HG02970 (cell line): Measurements from ENCODE around the gene IGF2BP3.
A peak's percentile ranks its signal among the peaks of the same experiment; 100 is the strongest.

Experiments
- ATAC-seq: cut with Tn5 transposase; IDR thresholded peaks from one replicate; pipeline ENCODE4 v1.9.1; 2021; ENCODE audit warnings: mild to moderate bottlenecking, moderate library complexity, moderate number of reproducible peaks; ENCODE audit not compliant: unreplicated experiment, low FRiP score

Gene IGF2BP3

GRCh38 chr7:23276947-23277346, 193.3 kb downstream of the IGF2BP3 start:
- no peak for ATAC-seq

DNA sequence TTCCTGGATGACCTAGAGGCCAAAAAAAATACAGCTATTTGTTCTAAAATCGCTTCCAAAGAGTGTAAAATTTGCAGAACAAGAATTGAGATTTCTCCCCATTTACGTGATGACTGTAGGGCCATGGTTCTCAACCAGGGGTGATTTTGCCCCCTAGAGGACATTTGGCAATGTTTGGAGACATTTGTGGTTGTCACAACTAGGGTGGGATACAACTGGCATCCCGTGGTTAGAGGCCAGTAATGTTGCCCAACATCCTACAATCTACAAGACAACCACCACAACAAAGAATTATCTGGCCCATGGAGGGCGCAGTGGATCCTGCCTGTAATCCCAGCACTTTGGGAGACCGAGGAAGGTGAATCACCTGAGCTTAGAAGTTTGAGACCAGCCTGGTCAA, 193.9 kb downstream of the IGF2BP3 start:
- no peak for ATAC-seq

- no peak for ATAC-seq
Observed at GRCh38 chr7:23275912-23276311, 194.4 kb downstream of the IGF2BP3 start.

DNA sequence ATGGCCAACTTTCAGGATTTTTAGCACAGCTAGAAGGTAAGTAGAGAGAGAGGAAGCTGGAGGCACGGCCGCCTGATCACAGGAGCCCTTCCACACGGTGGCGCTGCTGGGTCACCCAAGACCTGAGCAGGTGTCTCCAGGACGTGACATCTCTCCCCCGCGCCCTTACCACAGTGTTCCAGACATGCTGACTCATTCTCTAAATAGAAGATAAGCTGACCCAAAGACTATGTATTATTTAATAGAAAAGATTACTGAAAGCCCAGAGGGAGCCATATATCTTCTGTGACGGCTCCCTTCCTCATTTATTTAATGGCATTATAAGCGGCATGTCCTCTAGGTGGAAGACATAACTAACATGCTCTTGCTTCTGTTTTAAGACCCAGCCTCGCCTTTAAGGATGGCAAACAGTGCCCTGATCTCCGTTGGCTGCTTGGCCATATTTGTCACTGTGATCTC, 197.1 kb downstream of the IGF2BP3 start:
- ATAC-seq, result peak; percentile 89

DNA sequence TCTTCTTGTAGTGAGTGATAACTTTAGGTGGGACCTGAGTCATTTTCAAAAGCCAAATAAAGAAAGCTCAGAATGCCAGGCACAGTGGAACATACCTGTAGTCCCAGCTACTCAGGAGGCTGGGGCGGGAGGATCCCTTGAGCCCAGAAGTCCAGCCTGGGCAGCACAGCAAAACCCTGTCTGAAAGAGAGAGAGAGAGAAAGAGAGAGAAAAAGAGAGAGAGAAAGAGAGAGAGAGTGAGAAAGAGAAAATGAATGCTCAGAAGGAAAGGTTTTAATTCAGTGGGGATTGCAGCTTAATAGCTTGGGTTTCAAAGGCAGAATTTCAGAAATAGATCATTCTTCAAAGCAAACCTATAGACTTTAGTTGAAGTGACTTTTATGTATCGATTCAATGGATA, 198.0 kb downstream of the IGF2BP3 start:
- ATAC-seq, result no peak

DNA sequence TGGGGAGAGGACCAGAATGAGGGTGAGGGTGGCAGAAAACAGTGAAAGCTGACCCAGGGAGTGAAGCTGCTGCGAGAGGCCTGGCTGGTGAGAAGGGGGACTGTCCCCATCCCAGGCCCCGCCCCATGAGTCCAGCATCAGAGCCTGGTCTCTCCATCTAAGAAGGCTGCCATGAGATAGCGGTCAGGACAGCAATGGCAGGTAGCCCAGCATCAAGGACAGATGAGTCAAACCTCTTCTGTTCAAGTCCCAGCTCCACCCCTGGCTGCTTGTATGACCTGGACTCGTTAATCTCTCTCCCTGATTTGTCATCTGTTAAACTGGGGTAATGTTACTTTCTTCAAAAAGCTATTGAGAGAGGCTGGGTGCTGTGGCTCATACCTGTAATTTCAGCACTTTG, 201.5 kb downstream of the IGF2BP3 start:
- no peak for ATAC-seq

DNA sequence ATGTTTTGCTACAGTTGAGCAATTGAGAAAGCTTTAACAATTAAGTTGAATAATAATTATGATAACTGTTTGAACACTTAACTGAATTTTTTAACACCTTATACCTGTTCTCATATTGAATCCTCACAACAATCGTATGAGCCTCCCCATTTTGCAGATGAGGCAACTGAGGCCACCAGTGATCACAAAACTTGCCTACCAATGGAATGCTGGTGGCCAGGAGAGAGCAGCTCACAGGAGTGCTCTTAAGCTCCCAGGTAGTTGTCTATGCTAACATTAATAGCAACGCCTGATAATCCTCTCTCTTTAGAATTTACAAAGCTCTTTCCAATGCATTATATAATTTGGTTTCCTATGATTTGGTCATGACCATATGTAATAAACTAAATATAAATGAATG, 202.1 kb downstream of the IGF2BP3 start:
- no peak for ATAC-seq

DNA sequence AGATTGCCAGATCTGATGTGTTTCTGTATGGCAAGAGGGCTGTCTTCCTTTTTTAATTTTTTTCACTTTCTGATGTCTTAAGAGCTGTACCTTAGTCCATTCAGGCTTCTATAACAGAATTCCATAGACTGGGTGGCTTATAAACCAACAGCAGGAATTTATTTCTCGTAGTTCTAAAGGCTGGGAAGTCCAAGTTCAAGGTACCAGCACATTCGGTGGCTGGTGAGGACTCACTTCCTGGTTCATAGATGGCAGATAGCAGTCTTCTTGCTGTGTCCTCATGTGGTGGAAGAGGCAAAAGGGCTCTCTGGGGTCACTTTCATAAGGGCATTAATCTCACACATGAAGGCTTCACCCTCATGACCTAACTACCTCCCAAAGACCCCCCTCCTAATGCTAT, 202.9 kb downstream of the IGF2BP3 start:
- ATAC-seq, result no peak

GRCh38 chr7:23266918-23267317, 203.4 kb downstream of the IGF2BP3 start:
- no peak for ATAC-seq

- ATAC-seq, result no peak
Observed at GRCh38 chr7:23264916-23265458, 205.3 kb downstream of the IGF2BP3 start.

GRCh38 chr7:23261843-23262452, 208.3 kb downstream of the IGF2BP3 start:
- no peak for ATAC-seq

DNA sequence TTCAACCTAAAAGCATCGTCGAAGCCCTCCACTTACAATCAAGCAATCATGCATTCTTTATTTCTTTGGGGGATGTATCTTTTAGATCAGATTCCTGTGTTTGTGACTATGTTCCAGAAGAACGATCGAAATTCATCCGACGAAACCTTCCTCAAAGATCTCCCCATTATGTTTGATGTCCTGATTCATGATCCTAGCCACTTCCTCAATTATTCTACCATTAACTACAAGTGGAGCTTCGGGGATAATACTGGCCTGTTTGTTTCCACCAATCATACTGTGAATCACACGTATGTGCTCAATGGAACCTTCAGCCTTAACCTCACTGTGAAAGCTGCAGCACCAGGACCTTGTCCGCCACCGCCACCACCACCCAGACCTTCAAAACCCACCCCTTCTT, 209.9 kb downstream of the IGF2BP3 start:
- no peak for ATAC-seq
